Right lobe of liver (tissue), 6 donors: ENCODE results near the gene NSRP1. TPM values are rescaled to one million over a fixed set of nuclear protein-coding genes. Genes with fewer than 3 reads are reported as not detected.

Source experiments
- ATAC-seq, 4 donors: fragments of 200-7000 bp; cut with Tn5 transposase; one replicate each; pipeline ENCODE4 v1.9.1; 2020; ENCODE audit warnings: mild to moderate bottlenecking in 4 of 4, moderate library complexity in 4 of 4
- DNase-seq, 3 donors: peaks; one replicate each; pipeline ENCODE4 v3.0.0-alpha.2; 2020
- H3K27ac ChIP-seq, 3 donors: fragments of 200-600 bp; one replicate each; pipeline ENCODE4 v1.8.0; 2022
- H3K27me3 ChIP-seq, 2 donors: fragments of 200-600 bp; one replicate each; pipeline ENCODE4 v1.8.0; 2022
- H3K36me3 ChIP-seq, 4 donors: fragments of 200-600 bp; sonication (generic) in 1 of 4; one replicate each; pipeline versions ENCODE4 v1.5.1 to v1.8.0; 2017 to 2022; ENCODE audit warnings: control low read depth in 1 of 4
- H3K4me1 ChIP-seq, 4 donors: fragments of 200-600 bp; sonication (generic) in 1 of 4; one replicate each; pipeline versions ENCODE4 v1.5.1 to v1.8.0; 2017 to 2022; ENCODE audit warnings: control low read depth in 1 of 4
- H3K4me3 ChIP-seq, 3 donors: fragments of 200-600 bp; one replicate each; pipeline ENCODE4 v1.8.0; 2022
- H3K9me3 ChIP-seq, 4 donors: fragments of 200-600 bp; sonication (generic) in 1 of 4; one replicate each; pipeline versions ENCODE4 v1.5.1 to v1.8.0; 2017 to 2022; ENCODE audit warnings: control low read depth in 1 of 4
- POLR2A ChIP-seq: fragments of 450-650 bp; IDR thresholded peaks from one replicate; pipeline ENCODE4 v1.6.1; 2017; ENCODE audit warnings: antibody characterized with exemption, mild to moderate bottlenecking
- WGBS: methylation state at CpG from one replicate; pipeline ENCODE4 v1.1.6; 2018; ENCODE audit warnings: low coverage, low lambda C conversion rate; ENCODE audit not compliant: insufficient coverage; ENCODE audit errors: missing lambda C conversion rate; 5-methylcytosine and 5-hydroxymethylcytosine counted together
- intact Hi-C, 2 donors: fragments of 100-400 bp; cut with DNase I; formaldehyde crosslinking; loops; one replicate each; pipeline versions ENCODE4 v1.11.2 to v1.14.1; 2022
- long read RNA-seq: library from polyadenylated mRNA; unstranded; transcript quantifications from one replicate; pipeline ENCODE4 v2.0.0, GENCODE V29; 2019
- total RNA-seq, 6 experiments: library from RNA; depleted of rRNA in 2 of 6; stranded (reverse); fragments of >200 nt in 2 of 6; fragmentation: NEBNext Ultra II Directional in 3 of 6; extraction: Animal tissue kit (Norgen Biotek cat#: 25700) in 3 of 6; gene quantifications; one replicate each; pipeline versions ENCODE4 v1.1.0 to v1.2.4, GENCODE V29; 2016 to 2023
- TF ChIP-seq, protein P1 (sequence below), 4 donors: fragments of 200-600 bp in 3 of 4; fragments of 450-650 bp in 1 of 4; IDR thresholded peaks; one replicate each; pipeline versions ENCODE4 v1.5.1 to v1.8.0; 2016 to 2022; ENCODE audit warnings: antibody characterized with exemption in 4 of 4, mild to moderate bottlenecking in 2 of 4
- donor health status: DM: no; HTN: yes; CAD: no.
- donor health status: DM: no; HTN: no; CAD: no.
- donor health status: DM: no; HTN: no; CAD: no.
- donor health status: DM: no; HTN: yes; CAD: no.
- donor health status: DM: no; HTN: yes; CAD: no.

NSRP1 gene
- 10 to 100 TPM in 1 of 6 experiments, 1 to 10 TPM in 5; 5.8 to 11.7 (median 8.1) TPM for total RNA-seq
- long read RNA-seq, partial matches to known transcripts = 7 of 9 reads
- long read RNA-seq, other reads (novel, unspliced or antisense) = 1 of 9 reads

GRCh38 chr17:30116661-30117551 is at the start of gene NSRP1:
Gene NSRP1, plus strand, starts transcription at chr17:30116816. Its CDS starts 28 bp downstream, at chr17:30116844.
- H3K27me3 ChIP-seq = no peaks in the 10 kb centered on the region
- peak within 1 kb of the TSS; percentile 62 to 77 (median 72) for H3K4me3 ChIP-seq
- H3K27ac ChIP-seq = peak within 1 kb of the TSS; percentile 92 to 96 (median 94)
- DNase-seq (peak; percentile 95 to 96 (median 95)), ATAC-seq (peak; percentile 94 to 95 (median 94))
- no peaks in the 10 kb centered on the region for H3K9me3 ChIP-seq
- H3K36me3 ChIP-seq = peaks cover 0 to 8% (median 0%) of the 10 kb centered on the region in 4 donors
- WGBS = 0% methylated on average over 35 of the region's 47 CpGs
- intact Hi-C loops = no loop called here
- peaks cover 0 to 19% (median 4%) of the 10 kb centered on the region in 4 donors for H3K4me1 ChIP-seq
- TF ChIP-seq, protein P1, sequence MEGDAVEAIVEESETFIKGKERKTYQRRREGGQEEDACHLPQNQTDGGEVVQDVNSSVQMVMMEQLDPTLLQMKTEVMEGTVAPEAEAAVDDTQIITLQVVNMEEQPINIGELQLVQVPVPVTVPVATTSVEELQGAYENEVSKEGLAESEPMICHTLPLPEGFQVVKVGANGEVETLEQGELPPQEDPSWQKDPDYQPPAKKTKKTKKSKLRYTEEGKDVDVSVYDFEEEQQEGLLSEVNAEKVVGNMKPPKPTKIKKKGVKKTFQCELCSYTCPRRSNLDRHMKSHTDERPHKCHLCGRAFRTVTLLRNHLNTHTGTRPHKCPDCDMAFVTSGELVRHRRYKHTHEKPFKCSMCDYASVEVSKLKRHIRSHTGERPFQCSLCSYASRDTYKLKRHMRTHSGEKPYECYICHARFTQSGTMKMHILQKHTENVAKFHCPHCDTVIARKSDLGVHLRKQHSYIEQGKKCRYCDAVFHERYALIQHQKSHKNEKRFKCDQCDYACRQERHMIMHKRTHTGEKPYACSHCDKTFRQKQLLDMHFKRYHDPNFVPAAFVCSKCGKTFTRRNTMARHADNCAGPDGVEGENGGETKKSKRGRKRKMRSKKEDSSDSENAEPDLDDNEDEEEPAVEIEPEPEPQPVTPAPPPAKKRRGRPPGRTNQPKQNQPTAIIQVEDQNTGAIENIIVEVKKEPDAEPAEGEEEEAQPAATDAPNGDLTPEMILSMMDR (IDR thresholded peaks at IDR 0.05) = no peak
- peak; percentile 94 for TF ChIP-seq POLR2A

DNA sequence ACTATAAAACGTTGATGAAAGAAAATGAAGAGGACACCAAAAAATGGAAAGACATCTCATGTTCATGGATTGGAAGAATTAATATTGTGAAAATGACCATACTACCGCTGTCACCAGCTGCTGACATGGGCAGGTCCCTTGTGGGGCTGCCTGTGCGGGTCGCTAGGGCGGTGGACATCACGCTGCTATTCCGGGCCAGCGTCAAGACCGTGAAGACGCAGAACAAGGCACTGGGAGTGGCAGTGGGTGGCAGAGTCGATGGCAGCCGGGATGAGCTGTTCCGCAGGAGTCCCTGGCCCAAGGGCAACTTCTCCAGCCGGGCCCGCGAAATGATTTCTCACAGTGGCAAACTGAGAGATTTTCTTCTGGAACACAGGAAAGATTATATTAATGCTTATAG is 48.2 kb upstream of the NSRP1 start:
- WGBS = 79% methylated on average over 5 of the region's 16 CpGs
- ATAC-seq = no peak
- intact Hi-C loops = no loop called here

GRCh38 chr17:30074254-30074653 is 42.4 kb upstream of the NSRP1 start:
- 75% methylated on average over 2 of the region's 2 CpGs for WGBS
- DNase-seq (no peak), ATAC-seq (no peak)
- Histone ChIP-seq H3K4me3 (no peak overlapping the region), H3K4me1 (no peaks in the 10 kb centered on the region), H3K9me3 (no peaks in the 10 kb centered on the region), H3K36me3 (no peaks in the 10 kb centered on the region), H3K27ac (no peak overlapping the region), H3K27me3 (no peaks in the 10 kb centered on the region)
- TF ChIP-seq, protein P1 (IDR thresholded peaks at IDR 0.05) = no peak
- TF ChIP-seq POLR2A = no peak
- intact Hi-C loops = no loop called here

More for the DNA sequence above, 48.2 kb upstream of the NSRP1 start:
- Histone ChIP-seq H3K27me3 (no peaks in the 10 kb centered on the region), H3K4me1 (no peaks in the 10 kb centered on the region), H3K9me3 (no peaks in the 10 kb centered on the region), H3K36me3 (no peaks in the 10 kb centered on the region), H3K27ac (no peak overlapping the region), H3K4me3 (no peak overlapping the region)
- no peak for DNase-seq
- TF ChIP-seq POLR2A = no peak
- TF ChIP-seq, protein P1 (IDR thresholded peaks at IDR 0.05) = no peak

- 68% methylated on average over 2 of the region's 2 CpGs for WGBS
- no peak overlapping the region for H3K4me3 ChIP-seq
- no peak overlapping the region for H3K27ac ChIP-seq
- DNase-seq (no peak), ATAC-seq (no peak)
- TF ChIP-seq POLR2A = no peak
- TF ChIP-seq, protein P1 (IDR thresholded peaks at IDR 0.05) = no peak
- H3K4me1 ChIP-seq = no peaks in the 10 kb centered on the region
- H3K9me3 ChIP-seq = no peaks in the 10 kb centered on the region
- H3K27me3 ChIP-seq = no peaks in the 10 kb centered on the region
- intact Hi-C loops = no loop called here
- no peaks in the 10 kb centered on the region for H3K36me3 ChIP-seq
Observed at GRCh38 chr17:30074730-30075129, 41.9 kb upstream of the NSRP1 start.
